Trophoblast cell (in vitro differentiated cells and primary cell): Measurements from ENCODE around the gene PSTPIP1.

Experiments
- DNase-seq, 2 donors: peaks; one replicate each; pipeline ENCODE4 v3.0.0-alpha.2; 2016
- H2AFZ ChIP-seq: 2 replicates; pipeline ENCODE4 v1.6.1; 2013; ENCODE audit warnings: low read length, moderate library complexity, mild to moderate bottlenecking; ENCODE audit not compliant: insufficient read depth, poor library complexity
- H2AK5ac ChIP-seq: 2 replicates; pipeline ENCODE4 v1.6.1; 2013; ENCODE audit warnings: mild to moderate bottlenecking, low read length
- H2BK120ac ChIP-seq: 2 replicates; pipeline ENCODE4 v1.6.1; 2013; ENCODE audit warnings: low read length, mild to moderate bottlenecking, moderate library complexity; ENCODE audit not compliant: insufficient read depth, poor library complexity
- H2BK12ac ChIP-seq: 2 replicates; pipeline ENCODE4 v1.6.1; 2013; ENCODE audit warnings: mild to moderate bottlenecking, low read length, moderate library complexity
- H2BK5ac ChIP-seq: 2 replicates; pipeline ENCODE4 v1.6.1; 2013; ENCODE audit warnings: low read length, low read depth, moderate library complexity, mild to moderate bottlenecking; ENCODE audit not compliant: poor library complexity
- H3K14ac ChIP-seq: 2 replicates; pipeline ENCODE4 v1.6.1; 2013; ENCODE audit warnings: mild to moderate bottlenecking, low read length
- H3K18ac ChIP-seq: 2 replicates; pipeline ENCODE4 v1.6.1; 2013; ENCODE audit warnings: mild to moderate bottlenecking, low read length
- H3K23ac ChIP-seq: 2 replicates; pipeline ENCODE4 v1.6.1; 2013; ENCODE audit warnings: low read length
- H3K27ac ChIP-seq: 2 replicates; pipeline ENCODE4 v1.5.1; 2013; ENCODE audit warnings: low read depth, mild to moderate bottlenecking, inconsistent platforms, low read length, moderate library complexity
- H3K27me3 ChIP-seq: 2 replicates; pipeline ENCODE4 v1.6.1; 2013; ENCODE audit warnings: inconsistent platforms, mild to moderate bottlenecking, low read length, moderate library complexity; ENCODE audit not compliant: insufficient read depth
- H3K36me3 ChIP-seq, 2 experiments: 1 replicate in 1 of 2; 2 replicates in 1 of 2; pipeline ENCODE4 v1.6.1; 2013; ENCODE audit warnings: low read length in 2 of 2, mild to moderate bottlenecking in 2 of 2, moderate library complexity in 1 of 2; ENCODE audit not compliant: insufficient read depth in 2 of 2, control insufficient read depth in 1 of 2
- H3K4ac ChIP-seq: 2 replicates; pipeline ENCODE4 v1.6.1; 2013; ENCODE audit warnings: low read depth, mild to moderate bottlenecking, low read length, moderate library complexity
- H3K4me1 ChIP-seq, 2 experiments: 1 replicate in 1 of 2; 2 replicates in 1 of 2; pipeline ENCODE4 v1.6.1; 2013; ENCODE audit warnings: low read length in 2 of 2, mild to moderate bottlenecking in 2 of 2, moderate library complexity in 1 of 2; ENCODE audit not compliant: insufficient read depth in 2 of 2, control insufficient read depth in 1 of 2
- H3K4me2 ChIP-seq: 2 replicates; pipeline ENCODE4 v1.6.1; 2013; ENCODE audit warnings: inconsistent platforms, mild to moderate bottlenecking, low read length, moderate library complexity
- H3K4me3 ChIP-seq: 2 replicates; pipeline ENCODE4 v1.5.1; 2013; ENCODE audit warnings: mild to moderate bottlenecking, low read depth, low read length, inconsistent platforms
- H3K79me1 ChIP-seq: one replicate; pipeline ENCODE4 v1.6.1; 2013; ENCODE audit warnings: low read length
- H3K79me2 ChIP-seq: 2 replicates; pipeline ENCODE4 v1.6.1; 2013; ENCODE audit warnings: low read length, mild to moderate bottlenecking; ENCODE audit not compliant: control insufficient read depth, insufficient read depth, poor library complexity
- H3K9ac ChIP-seq: 2 replicates; pipeline ENCODE4 v1.6.1; 2013; ENCODE audit warnings: mild to moderate bottlenecking, low read length
- H3K9me3 ChIP-seq: 2 replicates; pipeline ENCODE4 v1.6.1; 2013; ENCODE audit warnings: low read depth, mild to moderate bottlenecking, control low read depth, inconsistent platforms, low read length; ENCODE audit not compliant: insufficient read depth
- H4K12ac ChIP-seq: 2 replicates; pipeline ENCODE4 v1.6.1; 2013; ENCODE audit warnings: low read depth, mild to moderate bottlenecking, low read length, moderate library complexity
- H4K8ac ChIP-seq: 2 replicates; pipeline ENCODE4 v1.6.1; 2013; ENCODE audit warnings: low read depth, mild to moderate bottlenecking, low read length, moderate library complexity
- H4K91ac ChIP-seq: one replicate; pipeline ENCODE4 v1.6.1; 2013; ENCODE audit warnings: low read depth, mild to moderate bottlenecking, low read length, moderate library complexity
- WGBS: extraction: QIAGEN DNeasy Blood & Tissue Kit; methylation state at CpG from one replicate; pipeline ENCODE4 v1.1.7; 2013; ENCODE audit warnings: missing lambda C conversion rate; ENCODE audit not compliant: insufficient read length, insufficient coverage; ENCODE audit errors: extremely low coverage; 5-methylcytosine and 5-hydroxymethylcytosine counted together

PSTPIP1 gene

GRCh38 chr15:77009646-77010311, 14.9 kb downstream of the PSTPIP1 start:
- Histone ChIP-seq H3K23ac (no peak overlapping the region), H2AFZ (no peak overlapping the region), H4K8ac (no peak overlapping the region), H3K27me3 (no peaks in the 10 kb centered on the region), H3K79me2 (no peaks in the 10 kb centered on the region), H3K27ac (no peak overlapping the region), H3K4me3 (no peak overlapping the region), H3K9ac (no peak overlapping the region), H2BK5ac (no peak overlapping the region), H3K18ac (no peak overlapping the region), H2AK5ac (no peak overlapping the region), H3K4me1 (no peaks in the 10 kb centered on the region), H4K12ac (no peak overlapping the region), H3K14ac (no peak overlapping the region), H4K91ac (no peak overlapping the region), H2BK12ac (no peak overlapping the region), H3K79me1 (no peaks in the 10 kb centered on the region), H3K4ac (no peak overlapping the region), H3K9me3 (peaks cover 3% of the 10 kb centered on the region), H3K4me2 (no peak overlapping the region), H2BK120ac (no peak overlapping the region), H3K36me3 (no peaks in the 10 kb centered on the region)
- no CpG with 5 or more reads among the region's 14 CpGs for WGBS
- DNase-seq: no peak

GRCh38 chr15:77010312-77010686, 15.4 kb downstream of the PSTPIP1 start:
- no peak overlapping the region for H3K23ac ChIP-seq
- H3K4me3 ChIP-seq: no peak overlapping the region
- H2BK12ac ChIP-seq: no peak overlapping the region
- no peak overlapping the region for H4K12ac ChIP-seq
- WGBS: no CpG with 5 or more reads among the region's 4 CpGs
- peaks cover 3% of the 10 kb centered on the region for H3K9me3 ChIP-seq
- H3K18ac ChIP-seq: no peak overlapping the region
- H2AFZ ChIP-seq: no peak overlapping the region
- H4K8ac ChIP-seq: no peak overlapping the region
- H3K4me2 ChIP-seq: no peak overlapping the region
- H3K79me2 ChIP-seq: no peaks in the 10 kb centered on the region
- H3K27me3 ChIP-seq: no peaks in the 10 kb centered on the region
- no peak overlapping the region for H4K91ac ChIP-seq
- H3K9ac ChIP-seq: no peak overlapping the region
- peak in 1 of 2 donors; percentile 33 for DNase-seq
- H3K36me3 ChIP-seq: no peaks in the 10 kb centered on the region
- H3K79me1 ChIP-seq: no peaks in the 10 kb centered on the region
- no peak overlapping the region for H3K14ac ChIP-seq
- H2AK5ac ChIP-seq: no peak overlapping the region
- no peak overlapping the region for H3K27ac ChIP-seq
- no peaks in the 10 kb centered on the region for H3K4me1 ChIP-seq
- no peak overlapping the region for H2BK5ac ChIP-seq
- H3K4ac ChIP-seq: no peak overlapping the region
- H2BK120ac ChIP-seq: no peak overlapping the region

GRCh38 chr15:77010857-77011256, 15.9 kb downstream of the PSTPIP1 start:
- Histone ChIP-seq H3K14ac (no peak overlapping the region), H3K18ac (no peak overlapping the region), H3K4me3 (no peak overlapping the region), H3K23ac (no peak overlapping the region), H2BK5ac (no peak overlapping the region), H3K4me1 (no peaks in the 10 kb centered on the region), H3K79me1 (no peaks in the 10 kb centered on the region), H4K12ac (no peak overlapping the region), H4K91ac (no peak overlapping the region), H3K4me2 (no peak overlapping the region), H2AK5ac (no peak overlapping the region), H3K9ac (no peak overlapping the region), H3K36me3 (no peaks in the 10 kb centered on the region), H4K8ac (no peak overlapping the region), H2BK12ac (no peak overlapping the region), H2AFZ (no peak overlapping the region), H2BK120ac (no peak overlapping the region), H3K4ac (no peak overlapping the region), H3K27ac (no peak overlapping the region), H3K79me2 (no peaks in the 10 kb centered on the region), H3K27me3 (no peaks in the 10 kb centered on the region), H3K9me3 (peaks cover 3% of the 10 kb centered on the region)
- no peak for DNase-seq
- no CpG with 5 or more reads among the region's 4 CpGs for WGBS

DNA sequence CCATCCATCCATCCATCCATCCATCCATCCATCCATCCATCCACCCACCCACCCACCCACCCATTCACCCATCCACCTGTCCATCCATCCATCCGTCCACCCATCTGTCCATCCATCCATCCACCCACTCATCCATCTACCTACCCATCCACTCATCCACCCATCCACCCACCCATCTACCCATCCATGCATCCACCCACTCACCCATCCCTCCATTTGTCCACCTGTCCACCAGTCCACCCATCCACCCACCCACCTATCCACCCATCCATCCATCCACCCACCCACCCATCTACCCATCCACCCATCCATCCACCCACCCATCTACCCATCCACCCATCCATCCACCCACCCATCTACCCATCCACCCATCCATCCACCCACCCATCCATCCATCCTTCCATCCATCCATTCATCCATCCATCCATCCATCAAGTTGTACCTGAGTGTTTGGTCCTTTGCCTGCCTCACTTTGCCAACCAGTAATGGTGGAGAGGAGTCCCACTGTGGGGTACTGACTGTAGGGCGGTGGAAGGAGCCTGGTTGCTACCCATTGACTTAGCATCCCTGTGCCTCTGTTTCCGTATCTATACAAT, 17.3 kb downstream of the PSTPIP1 start:
- Histone ChIP-seq H4K91ac (no peak overlapping the region), H3K27ac (no peak overlapping the region), H3K4me3 (no peak overlapping the region), H2BK120ac (no peak overlapping the region), H3K4me1 (no peaks in the 10 kb centered on the region), H2AFZ (no peak overlapping the region), H2BK12ac (no peak overlapping the region), H2AK5ac (no peak overlapping the region), H3K14ac (no peak overlapping the region), H3K9ac (no peak overlapping the region), H4K8ac (no peak overlapping the region), H3K9me3 (peaks cover 3% of the 10 kb centered on the region), H3K79me2 (no peaks in the 10 kb centered on the region), H3K23ac (no peak overlapping the region), H3K36me3 (no peaks in the 10 kb centered on the region), H3K27me3 (no peaks in the 10 kb centered on the region), H4K12ac (no peak overlapping the region), H2BK5ac (no peak overlapping the region), H3K4me2 (no peak overlapping the region), H3K79me1 (no peaks in the 10 kb centered on the region), H3K18ac (no peak overlapping the region), H3K4ac (no peak overlapping the region)
- WGBS: 100% methylated on average over 1 of the region's 3 CpGs
- DNase-seq: no peak
